Subcutaneous abdominal adipose tissue (tissue), 5 donors: ENCODE results near the gene TRIM50.
"Not testable (repeated sequence)": the region's sequence is repeated elsewhere in the genome, so short reads cannot be mapped to it uniquely, and the experiment has no call there.

ENCODE experiments used
- H3K27ac ChIP-seq: one replicate; pipeline ENCODE4 v1.7.0; 2013; ENCODE audit warnings: low read depth, mild to moderate bottlenecking, inconsistent platforms, low read length, moderate library complexity
- H3K27me3 ChIP-seq, 5 donors: one replicate each; pipeline ENCODE4 v1.7.0; 2013; ENCODE audit warnings: low read length in 5 of 5, inconsistent platforms in 1 of 5; ENCODE audit not compliant: control insufficient read depth in 5 of 5, insufficient read depth in 4 of 5
- H3K36me3 ChIP-seq, 5 donors: one replicate each; pipeline ENCODE4 v1.7.0; 2013; ENCODE audit warnings: low read length in 5 of 5; ENCODE audit not compliant: control insufficient read depth in 5 of 5, insufficient read depth in 5 of 5
- H3K4me1 ChIP-seq, 5 donors: one replicate each; pipeline ENCODE4 v1.7.0; 2013; ENCODE audit warnings: low read length in 5 of 5, mild to moderate bottlenecking in 3 of 5, moderate library complexity in 1 of 5; ENCODE audit not compliant: control insufficient read depth in 5 of 5, insufficient read depth in 5 of 5
- H3K4me3 ChIP-seq, 5 donors: one replicate each; pipeline ENCODE4 v1.7.0; 2013; ENCODE audit warnings: low read length in 5 of 5, low read depth in 1 of 5
- H3K9ac ChIP-seq, 5 donors: one replicate each; pipeline ENCODE4 v1.7.0; 2013; ENCODE audit warnings: low read length in 5 of 5, mild to moderate bottlenecking in 4 of 5, moderate library complexity in 3 of 5
- H3K9me3 ChIP-seq, 5 donors: one replicate each; pipeline ENCODE4 v1.7.0; 2013; ENCODE audit warnings: low read length in 5 of 5; ENCODE audit not compliant: control insufficient read depth in 5 of 5
- donor health status: healthy.
- donor health status: healthy.
- donor health status: healthy.
- donor health status: healthy.
- donor health status: healthy.

Gene TRIM50

DNA sequence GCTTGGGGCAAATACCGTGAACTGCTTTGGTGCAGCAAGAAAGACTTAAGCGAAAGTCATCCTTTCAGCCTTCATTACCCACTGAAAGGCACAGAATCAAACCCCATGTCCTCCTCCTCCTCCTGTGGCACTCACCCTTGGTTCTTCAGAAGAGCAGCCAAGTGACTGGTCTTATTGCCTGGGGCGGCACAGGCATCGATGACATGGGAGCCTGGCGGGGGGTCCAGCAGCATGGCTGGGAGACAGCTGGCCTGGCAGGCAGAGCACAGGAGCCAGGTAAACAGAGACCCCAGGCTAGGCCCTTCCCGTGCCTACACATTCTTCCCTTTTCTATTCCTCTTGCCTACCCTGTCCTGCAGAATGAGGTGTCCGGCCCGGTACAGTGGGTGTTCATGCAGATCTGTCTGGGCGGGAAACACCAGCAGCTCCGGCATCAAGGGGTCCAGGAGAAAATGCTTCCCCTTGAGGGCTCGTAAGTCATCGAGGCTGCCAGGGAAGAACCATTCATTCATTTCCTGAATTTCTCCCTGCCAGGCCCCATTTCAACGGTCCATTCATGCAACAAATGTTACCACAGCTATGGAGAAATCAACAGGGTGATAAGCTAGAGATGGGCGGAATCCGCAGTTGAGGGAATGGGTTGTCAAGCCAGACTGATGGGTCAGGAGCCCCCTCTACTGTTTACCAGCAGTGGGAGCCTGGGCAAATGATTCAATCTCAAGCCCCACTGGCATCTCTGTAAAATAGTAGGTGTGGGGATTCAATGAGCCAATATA, 23.1 kb downstream of the TRIM50 start:
- peaks cover 0 to 22% (median 14%) of the 10 kb centered on the region in 5 donors for H3K4me1 ChIP-seq
- not testable (repeated sequence) for H3K27me3 ChIP-seq, H3K9ac ChIP-seq, H3K9me3 ChIP-seq, H3K4me3 ChIP-seq, H3K27ac ChIP-seq
- peaks cover 0 to 40% (median 35%) of the 10 kb centered on the region in 5 donors for H3K36me3 ChIP-seq

DNA sequence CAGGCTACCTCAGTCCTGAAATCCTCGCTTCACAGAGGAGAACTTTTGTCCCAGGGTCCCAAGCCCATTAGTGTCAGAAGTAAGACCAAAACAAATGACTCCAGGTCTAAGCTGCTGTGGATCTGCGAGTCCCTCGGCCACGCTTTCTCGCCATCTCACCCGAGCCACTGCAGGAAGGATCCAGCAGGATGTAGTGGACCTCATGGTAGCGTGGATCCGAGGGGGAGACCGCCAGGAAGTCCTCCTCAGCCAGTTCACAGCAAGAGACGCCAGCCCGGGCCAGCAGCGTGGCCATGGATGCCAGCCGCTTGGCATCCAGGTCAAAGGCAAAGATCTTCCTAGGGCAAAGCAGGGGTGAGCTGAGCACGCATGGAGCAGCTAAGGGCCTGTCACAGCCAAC, 23.8 kb downstream of the TRIM50 start:
- Histone ChIP-seq H3K27me3 (no peaks in the 10 kb centered on the region), H3K4me1 (peaks cover 0 to 16% (median 10%) of the 10 kb centered on the region in 5 donors), H3K9me3 (no peaks in the 10 kb centered on the region), H3K4me3 (no peak overlapping the region), H3K9ac (no peak overlapping the region), H3K36me3 (peaks cover 0 to 40% (median 35%) of the 10 kb centered on the region in 5 donors), H3K27ac (no peak overlapping the region)

DNA sequence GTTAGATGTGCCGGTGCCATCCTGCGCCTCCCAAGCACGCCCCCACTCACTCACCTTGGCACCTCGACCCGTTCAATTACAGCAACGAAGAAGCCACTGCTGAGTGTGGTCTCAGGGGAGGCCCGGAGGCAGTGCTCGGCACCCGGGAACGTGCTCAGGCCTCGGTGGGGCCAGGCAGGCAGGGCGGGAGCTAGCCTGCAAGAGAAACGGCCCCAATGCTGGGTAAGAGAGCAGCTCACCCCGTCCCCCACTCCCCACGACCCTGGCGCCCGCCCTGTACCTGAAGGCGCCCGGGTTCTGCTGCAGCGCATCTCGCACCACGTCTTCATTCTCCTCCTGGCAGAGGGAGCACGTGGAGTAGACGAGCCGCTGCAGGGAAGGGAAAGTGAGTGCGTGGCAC, 24.3 kb downstream of the TRIM50 start:
- H3K36me3 ChIP-seq = peaks cover 0 to 40% (median 35%) of the 10 kb centered on the region in 5 donors
- H3K27ac ChIP-seq = no peak overlapping the region
- peaks cover 0 to 12% (median 9%) of the 10 kb centered on the region in 5 donors for H3K4me1 ChIP-seq
- no peak overlapping the region for H3K9ac ChIP-seq
- no peak overlapping the region for H3K4me3 ChIP-seq
- no peaks in the 10 kb centered on the region for H3K27me3 ChIP-seq
- H3K9me3 ChIP-seq = no peaks in the 10 kb centered on the region

DNA sequence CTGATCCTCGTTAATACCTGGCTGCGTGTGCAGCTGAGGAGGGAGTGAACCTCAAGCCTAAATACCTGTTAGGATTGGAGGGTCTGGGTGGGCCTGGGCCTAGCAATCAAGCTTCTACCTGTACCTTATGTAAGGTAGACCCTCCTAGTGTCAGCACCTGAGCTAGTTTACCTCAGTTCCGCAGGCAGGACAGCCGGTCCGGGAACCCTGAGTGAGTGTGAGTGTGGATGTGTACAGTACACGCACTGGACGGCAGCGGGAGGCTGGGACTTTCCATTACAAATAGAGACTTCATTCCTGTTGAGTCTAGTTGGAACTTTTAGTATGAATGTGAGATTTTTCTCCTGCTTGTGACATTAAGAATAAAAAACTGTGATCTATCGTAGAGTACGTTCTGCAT, 25.0 kb downstream of the TRIM50 start:
- peaks cover 0 to 40% (median 35%) of the 10 kb centered on the region in 5 donors for H3K36me3 ChIP-seq
- not testable (repeated sequence) for H3K27ac ChIP-seq, H3K9ac ChIP-seq, H3K27me3 ChIP-seq, H3K4me3 ChIP-seq, H3K9me3 ChIP-seq, H3K4me1 ChIP-seq

DNA sequence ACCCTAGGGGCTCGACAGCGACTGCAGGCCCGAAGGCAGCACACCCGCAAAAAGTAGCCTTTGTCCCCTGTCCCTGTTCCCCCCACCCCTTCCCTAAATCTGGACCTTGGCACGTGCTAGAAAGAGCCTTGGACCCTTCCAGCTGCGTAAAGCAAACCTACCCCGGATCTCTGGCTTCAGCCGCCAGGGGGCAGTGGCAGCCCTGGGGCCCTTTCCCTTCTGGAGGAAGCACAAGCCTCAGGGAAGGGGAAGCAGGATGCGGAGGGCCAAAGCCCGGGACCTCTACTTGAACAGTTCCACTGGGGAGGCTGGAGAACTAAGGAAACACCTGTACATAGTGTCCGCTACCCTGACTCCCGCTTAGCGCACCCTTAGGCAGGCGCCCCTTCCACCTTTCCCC, 26.8 kb downstream of the TRIM50 start:
- not testable (repeated sequence) for H3K4me1 ChIP-seq, H3K9ac ChIP-seq, H3K27me3 ChIP-seq, H3K4me3 ChIP-seq, H3K27ac ChIP-seq, H3K9me3 ChIP-seq
- peaks cover 0 to 29% (median 24%) of the 10 kb centered on the region in 5 donors for H3K36me3 ChIP-seq

DNA sequence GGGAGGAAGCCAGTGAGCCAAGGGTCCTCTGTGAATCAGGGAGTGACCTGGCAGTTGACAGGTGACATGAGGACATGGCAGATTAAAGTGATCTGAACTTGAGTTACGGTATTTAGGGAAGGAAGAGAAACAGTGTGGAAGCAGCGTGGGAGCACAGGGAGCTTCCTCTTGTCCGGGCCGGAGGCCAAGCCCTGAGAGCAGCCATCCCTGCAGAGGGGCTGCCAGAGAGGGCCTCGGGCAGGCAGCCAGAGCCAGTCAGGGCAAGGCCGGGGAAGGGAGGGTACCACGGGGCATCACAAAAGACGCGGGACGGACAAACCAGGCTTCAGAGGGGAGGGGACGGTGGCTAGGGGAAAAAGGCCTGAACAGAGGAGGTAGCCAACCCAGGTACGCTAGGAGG, 28.1 kb downstream of the TRIM50 start:
- H3K9ac ChIP-seq, H3K27me3 ChIP-seq, H3K4me3 ChIP-seq, H3K27ac ChIP-seq, H3K4me1 ChIP-seq, H3K9me3 ChIP-seq: not testable (repeated sequence)
- peaks cover 0 to 22% (median 19%) of the 10 kb centered on the region in 5 donors for H3K36me3 ChIP-seq

DNA sequence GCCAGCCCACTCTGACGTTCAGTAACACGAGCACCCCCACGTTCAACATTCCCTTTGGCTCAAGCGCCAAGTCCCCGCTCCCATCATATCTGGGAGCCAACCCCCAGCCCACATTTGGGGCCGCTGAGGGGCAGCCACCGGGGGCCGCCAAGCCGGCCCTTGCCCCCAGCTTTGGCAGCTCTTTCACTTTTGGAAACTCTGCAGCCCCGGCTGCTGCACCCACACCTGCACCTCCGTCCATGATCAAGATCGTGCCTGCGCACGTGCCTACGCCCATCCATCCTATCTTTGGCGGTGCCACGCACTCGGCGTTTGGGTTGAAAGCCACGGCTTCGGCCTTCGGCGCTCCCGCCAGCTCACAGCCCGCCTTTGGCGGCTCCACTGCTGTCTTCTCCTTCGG, 30.2 kb downstream of the TRIM50 start:
- not testable (repeated sequence) for H3K9me3 ChIP-seq, H3K9ac ChIP-seq, H3K4me3 ChIP-seq, H3K27me3 ChIP-seq, H3K4me1 ChIP-seq, H3K27ac ChIP-seq, H3K36me3 ChIP-seq

DNA sequence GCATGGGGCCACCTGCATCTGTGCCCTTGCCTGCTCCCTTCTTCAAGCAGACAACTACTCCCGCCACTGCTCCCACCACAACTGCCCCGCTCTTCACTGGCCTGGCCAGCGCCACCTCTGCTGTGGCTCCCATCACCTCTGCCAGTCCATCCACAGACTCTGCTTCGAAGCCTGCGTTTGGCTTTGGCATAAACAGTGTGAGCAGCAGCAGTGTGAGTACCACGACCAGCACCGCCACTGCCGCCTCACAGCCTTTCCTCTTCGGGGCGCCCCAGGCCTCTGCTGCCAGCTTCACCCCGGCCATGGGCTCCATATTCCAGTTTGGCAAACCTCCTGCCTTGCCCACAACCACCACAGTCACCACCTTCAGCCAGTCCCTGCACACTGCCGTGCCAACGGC, 30.6 kb downstream of the TRIM50 start:
- H3K9me3 ChIP-seq, H3K4me3 ChIP-seq, H3K36me3 ChIP-seq, H3K27me3 ChIP-seq, H3K4me1 ChIP-seq, H3K27ac ChIP-seq, H3K9ac ChIP-seq: not testable (repeated sequence)

DNA sequence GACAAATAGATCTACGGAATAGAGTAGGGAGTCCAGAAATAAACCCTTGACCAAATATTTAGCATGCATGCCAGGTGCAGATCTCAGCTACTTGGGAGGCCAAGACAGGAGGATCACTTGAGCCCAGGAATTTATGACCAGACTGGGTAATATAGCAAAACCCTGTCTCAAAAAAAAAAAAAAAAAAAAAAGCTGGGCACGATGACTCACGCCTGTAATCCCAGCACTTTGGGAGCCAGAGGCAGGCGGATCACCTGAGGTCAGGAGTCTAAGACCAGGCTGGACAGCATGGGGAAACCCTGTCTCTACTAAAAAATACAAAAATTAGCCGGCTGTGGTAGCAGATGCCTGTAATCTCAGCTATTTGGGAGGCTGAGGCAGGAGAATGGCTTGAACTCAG, 50.7 kb downstream of the TRIM50 start:
- H3K27ac ChIP-seq, H3K9me3 ChIP-seq, H3K9ac ChIP-seq, H3K4me3 ChIP-seq, H3K36me3 ChIP-seq, H3K4me1 ChIP-seq, H3K27me3 ChIP-seq: not testable (repeated sequence)

DNA sequence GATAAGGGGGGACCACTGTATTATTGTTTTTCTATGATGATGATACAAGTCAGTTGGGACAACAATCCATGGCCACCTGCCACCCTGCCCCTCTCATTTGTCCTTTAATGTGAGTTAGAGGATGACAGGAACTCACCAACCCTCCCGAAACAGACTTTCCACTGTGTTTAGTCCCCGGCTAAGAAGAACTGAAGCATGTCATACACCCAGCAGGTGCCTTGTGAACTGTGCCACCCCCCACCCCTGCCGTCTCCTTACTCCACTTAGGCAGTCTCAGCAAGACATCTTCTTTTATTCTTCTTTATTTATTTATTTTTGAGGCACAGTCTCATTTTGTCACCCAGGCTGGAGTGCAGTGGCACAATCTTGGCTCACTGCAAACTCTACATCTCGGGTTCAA, 60.1 kb downstream of the TRIM50 start:
- not testable (repeated sequence) for H3K36me3 ChIP-seq, H3K27me3 ChIP-seq, H3K9ac ChIP-seq, H3K9me3 ChIP-seq, H3K27ac ChIP-seq, H3K4me3 ChIP-seq, H3K4me1 ChIP-seq
